ENCODE data around the gene FUS. TPM values are rescaled to one million over a fixed set of nuclear protein-coding genes. Genes with fewer than 3 reads are reported as not detected.

The FUS gene
- total and polyA plus RNA-seq, 2 donors (not counting 3 experiments of a cell fraction or from before 2014, with no cell fraction given): 307 to 569 TPM

- no peaks in the 10 kb centered on the region for H3K9me3 ChIP-seq (replicated peaks; ENCODE audit: control insufficient read depth, insufficient read depth, low read length)
- H3K4me3 ChIP-seq (replicated peaks in 1 of 3; ENCODE audit: insufficient read depth in 1 of 3, low read depth in 1 of 3, low read length in 3 of 3): peak overlapping the region in 1 of 3 experiments; percentile 12
- BruUV-seq (replicated peaks): no TSS peak
- DNase-seq (ENCODE audit: low read depth, low spot score) (peak; percentile 21), FAIRE-seq (no peak)
- dilution Hi-C loops (cut with MboI; ENCODE audit: extremely low pct_ligation_motif_present, low sequenced_read_pairs) (no loop called here), intact Hi-C loops (cut with micrococcal nuclease) (no loop called here)
- H2AFZ ChIP-seq (ENCODE audit: low read depth, low read length): peak overlapping the region; percentile 42
- no peaks in the 10 kb centered on the region for H4K20me1 ChIP-seq (replicated peaks; ENCODE audit: control insufficient read depth, extremely low read depth, insufficient read depth, low read length)
- no peak overlapping the region for H3K27ac ChIP-seq (ENCODE audit: insufficient read depth, low read depth, low read length)
- CTCF ChIA-PET: interaction anchor here (0.6 to 2.2 kb wide), 5 partner anchors 8 to 168 kb away, joined by 3 to 6 read pairs (median 4); partner anchors contain the start of gene PYCARD
- no peak overlapping the region for H3K9ac ChIP-seq (replicated peaks; ENCODE audit: extremely low read depth, insufficient read depth, low read length)
- no peaks in the 10 kb centered on the region for H3K4me1 ChIP-seq (ENCODE audit: control insufficient read depth, extremely low read depth, insufficient read depth, low read length)
- TF ChIP-seq EZH2 (IDR thresholded peaks at IDR 0.05; ENCODE audit: borderline replicate concordance, low read depth, low read length, severe bottlenecking) (peak; percentile 73), MAX (IDR thresholded peaks at IDR 0.05; ENCODE audit: insufficient read depth, insufficient read length) (no peak)
- H3K4me2 ChIP-seq (ENCODE audit: insufficient read depth, low read length): peak overlapping the region; percentile 23
- no peaks in the 10 kb centered on the region for H3K36me3 ChIP-seq (ENCODE audit: control insufficient read depth in 2 of 2, extremely low read depth in 1 of 2, insufficient read depth in 2 of 2, low read length in 2 of 2)
- H3K27me3 ChIP-seq (ENCODE audit: control insufficient read depth in 2 of 2, insufficient read depth in 2 of 2, low read length in 2 of 2): peaks cover 28 to 34% of the 10 kb centered on the region in 2 experiments
- no peaks in the 10 kb centered on the region for H3K79me2 ChIP-seq (ENCODE audit: control insufficient read depth, insufficient read depth, low read length)
- POLR2A ChIA-PET: interaction anchor here (1.6 kb wide), 1 partner anchor 15 kb away, joined by 5 read pairs; no protein-coding TSS in a partner anchor
- no peaks in the 10 kb centered on the region for H3K9me1 ChIP-seq (replicated peaks; ENCODE audit: control insufficient read depth, extremely low read depth, insufficient read depth, low read length)
Observed at GRCh38 chr16:31215287-31216162, 35.6 kb downstream of the FUS start.

GRCh38 chr16:31216422-31217135, 36.6 kb downstream of the FUS start, which contains the start of gene PYDC1:
PYDC1 (minus strand) TSS chr16:31217135; CDS start chr16:31217028, 107 bp downstream.
- intact Hi-C loops (cut with micrococcal nuclease): no loop called here
- no peak for TF ChIP-seq CTCF (IDR thresholded peaks at IDR 0.05; ENCODE audit: extremely low read depth in 1 of 2, insufficient read depth in 1 of 2, low read depth in 1 of 2, low read length in 2 of 2)
- no peak for TF ChIP-seq JUN (IDR thresholded peaks at IDR 0.05; ENCODE audit: borderline replicate concordance, insufficient read depth, insufficient read length, low read depth)
- no peak for TF ChIP-seq POLR2A (IDR thresholded peaks at IDR 0.05; ENCODE audit: low read depth, low read length)
- TF ChIP-seq EZH2 (IDR thresholded peaks at IDR 0.05; ENCODE audit: borderline replicate concordance, low read depth, low read length, severe bottlenecking): peak; percentile 85
- no peak for TF ChIP-seq FOS (IDR thresholded peaks at IDR 0.05; ENCODE audit: borderline replicate concordance, insufficient read depth, low read length)
- FAIRE-seq (no peak), DNase-seq (ENCODE audit: low read depth, low spot score) (no peak)
- H3K27ac ChIP-seq (ENCODE audit: insufficient read depth, low read depth, low read length): no peak within 1 kb of the TSS
- H3K4me2 ChIP-seq (ENCODE audit: insufficient read depth, low read length): no peak within 1 kb of the TSS
- H3K4me1 ChIP-seq (ENCODE audit: control insufficient read depth, extremely low read depth, insufficient read depth, low read length): no peaks in the 10 kb centered on the region
- H3K36me3 ChIP-seq (ENCODE audit: control insufficient read depth in 2 of 2, extremely low read depth in 1 of 2, insufficient read depth in 2 of 2, low read length in 2 of 2): no peaks in the 10 kb centered on the region
- H3K9ac ChIP-seq (replicated peaks; ENCODE audit: extremely low read depth, insufficient read depth, low read length): no peak within 1 kb of the TSS
- dilution Hi-C loops (cut with MboI; ENCODE audit: extremely low pct_ligation_motif_present, low sequenced_read_pairs): no loop called here
- peaks cover 28 to 34% of the 10 kb centered on the region in 2 experiments for H3K27me3 ChIP-seq (ENCODE audit: control insufficient read depth in 2 of 2, insufficient read depth in 2 of 2, low read length in 2 of 2)
- no peaks in the 10 kb centered on the region for H4K20me1 ChIP-seq (replicated peaks; ENCODE audit: control insufficient read depth, extremely low read depth, insufficient read depth, low read length)
- no peak within 1 kb of the TSS for H2AFZ ChIP-seq (ENCODE audit: low read depth, low read length)
- no peaks in the 10 kb centered on the region for H3K9me1 ChIP-seq (replicated peaks; ENCODE audit: control insufficient read depth, extremely low read depth, insufficient read depth, low read length)
- ChIA-PET CTCF (interaction anchor here (1.5 kb wide), 1 partner anchor 9 kb away, joined by 5 read pairs; no protein-coding TSS in a partner anchor), POLR2A (interaction anchor here (1.6 kb wide), 1 partner anchor 16 kb away, joined by 5 read pairs; no protein-coding TSS in a partner anchor)
- no TSS peak for BruUV-seq (replicated peaks)
- H3K4me3 ChIP-seq (replicated peaks in 1 of 3; ENCODE audit: insufficient read depth in 1 of 3, low read depth in 1 of 3, low read length in 3 of 3): no peak within 1 kb of the TSS
- H3K9me3 ChIP-seq (replicated peaks; ENCODE audit: control insufficient read depth, insufficient read depth, low read length): no peaks in the 10 kb centered on the region
- H3K79me2 ChIP-seq (ENCODE audit: control insufficient read depth, insufficient read depth, low read length): no peaks in the 10 kb centered on the region
